PC-3 (cell line): Measurements from ENCODE around the gene ADGRL4.

Experiments
- CTCF ChIP-seq: fragments of 300-600 bp; sonication (generic); conservative IDR thresholded peaks from 2 replicates; pipeline ENCODE4 v1.5.1; 2017; ENCODE audit warnings: antibody characterized with exemption, low read depth, mild to moderate bottlenecking, low read length
- EZH2 ChIP-seq: fragments of 300-600 bp; sonication (generic); IDR thresholded peaks from one replicate; pipeline ENCODE4 v1.6.1; 2017; ENCODE audit warnings: antibody characterized with exemption, mild to moderate bottlenecking, low read length; ENCODE audit not compliant: unreplicated experiment
- EZH2phosphoT487 ChIP-seq: fragments of 300-600 bp; sonication (generic); IDR thresholded peaks from 2 replicates; pipeline ENCODE4 v1.6.1; 2018; ENCODE audit warnings: mild to moderate bottlenecking, antibody characterized with exemption, low read length, borderline replicate concordance

- TF ChIP-seq CTCF (no peak), EZH2 (no peak), EZH2phosphoT487 (no peak)
Measured at GRCh38 chr1:78840453-78841271, 165.9 kb downstream of the ADGRL4 start.
